ENCODE data around the gene DBH.

The DBH gene

DNA sequence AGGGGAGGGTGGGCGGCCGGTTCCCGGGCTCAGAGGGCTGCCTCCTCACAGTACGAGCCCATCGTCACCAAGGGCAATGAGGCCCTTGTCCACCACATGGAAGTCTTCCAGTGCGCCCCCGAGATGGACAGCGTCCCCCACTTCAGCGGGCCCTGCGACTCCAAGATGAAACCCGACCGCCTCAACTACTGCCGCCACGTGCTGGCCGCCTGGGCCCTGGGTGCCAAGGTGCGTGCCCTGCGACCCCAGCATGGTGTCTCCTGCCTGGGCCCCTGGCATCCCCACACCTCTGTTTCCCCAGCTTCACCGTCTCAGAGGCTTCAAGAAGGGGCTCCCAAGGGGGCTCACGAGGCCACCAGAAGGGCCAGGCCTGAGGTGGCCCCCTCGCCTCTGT lies 7.2 kb downstream of the DBH start:
- DNase-seq (ENCODE audit: low read depth in 2 of 2): no peak

GRCh38 chr9:133643978-133644760 lies 8.0 kb downstream of the DBH start:
- no peak for DNase-seq (ENCODE audit: low read depth in 2 of 2)

DNA sequence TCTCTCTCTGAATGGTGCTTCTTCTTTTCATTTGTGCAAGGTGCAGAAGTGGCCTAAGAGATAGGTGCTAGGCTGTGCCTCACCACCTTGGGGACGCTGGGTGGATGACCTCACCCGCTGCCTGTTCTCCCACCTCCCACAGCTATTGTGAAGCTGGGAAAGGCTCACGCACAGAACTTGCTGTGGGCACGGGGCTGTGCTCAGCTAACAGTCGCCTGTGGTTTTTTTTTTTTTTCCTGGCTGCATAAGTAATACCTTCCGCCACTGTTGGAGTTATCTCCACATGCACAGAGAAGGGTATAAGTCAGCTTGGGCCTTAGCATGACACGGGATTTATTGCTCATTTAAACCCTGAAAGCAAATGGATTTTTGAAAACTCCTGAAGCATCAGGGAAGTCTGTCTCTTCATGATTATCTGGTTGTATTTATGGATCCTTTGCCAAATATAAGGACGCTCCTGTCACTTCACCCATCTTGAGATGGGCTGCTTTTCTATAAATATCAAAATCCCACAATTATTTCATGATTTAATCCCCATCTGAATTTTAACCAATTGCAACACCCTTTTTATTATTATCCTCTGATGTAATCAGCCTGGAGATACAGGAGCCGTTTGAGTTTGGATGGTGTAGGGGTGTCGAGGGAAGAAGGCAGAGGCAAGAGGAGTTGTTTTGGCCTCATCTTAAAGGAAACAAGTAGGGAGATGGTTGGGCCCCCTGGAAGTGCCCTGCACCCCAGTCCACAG lies 9.0 kb downstream of the DBH start:
- no peak for DNase-seq (ENCODE audit: low read depth in 2 of 2)

DNA sequence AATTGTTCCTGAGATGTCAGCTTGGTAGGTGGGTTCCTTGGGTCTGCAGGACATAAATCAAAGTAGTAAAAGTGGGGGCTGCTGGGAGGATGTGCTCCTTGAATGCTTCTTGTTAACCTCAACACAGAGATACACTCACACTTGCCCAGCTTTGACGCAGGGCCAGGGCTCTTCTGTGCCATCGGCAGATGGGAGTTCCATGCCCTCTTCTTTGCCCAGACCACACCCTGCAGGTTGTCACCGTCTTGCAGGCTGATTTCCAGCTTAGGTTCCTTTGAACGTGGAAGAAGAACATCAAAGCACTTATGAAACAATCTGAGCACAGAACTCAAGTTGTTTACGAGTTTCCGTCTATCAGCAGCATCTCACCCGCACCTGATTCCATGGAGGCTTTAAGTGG lies 11.0 kb downstream of the DBH start:
- DNase-seq (ENCODE audit: low read depth in 2 of 2): no peak

GRCh38 chr9:133647765-133648469 lies 11.8 kb downstream of the DBH start:
- no peak for DNase-seq (ENCODE audit: low read depth in 2 of 2)

- DNase-seq (ENCODE audit: low read depth in 2 of 2): no peak
These were observed 13.0 kb downstream of the DBH start for GRCh38 chr9:133649194-133649593.

DNA sequence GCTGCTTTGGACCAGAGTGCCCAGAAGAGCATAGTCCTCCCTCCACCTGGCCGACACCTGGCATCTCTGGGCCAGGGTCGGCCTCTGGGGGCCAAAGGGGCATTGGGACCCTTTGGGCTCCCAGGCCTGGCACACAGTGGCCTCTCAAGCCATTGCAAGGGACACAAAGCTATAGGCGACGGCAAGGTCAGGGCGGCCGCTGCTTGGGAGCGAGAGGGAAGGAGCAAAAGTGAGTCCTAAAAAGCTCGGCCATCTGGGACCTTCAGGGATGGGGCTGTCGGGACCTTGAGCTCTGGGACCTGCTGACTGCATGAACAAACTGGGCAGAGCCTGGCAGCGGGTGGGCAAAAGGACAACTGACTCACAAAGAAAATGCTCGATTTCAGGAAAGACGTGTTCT lies 13.9 kb downstream of the DBH start:
- no peak for DNase-seq (ENCODE audit: low read depth in 2 of 2)

- no peak for DNase-seq (ENCODE audit: low read depth in 2 of 2)
These were observed 17.5 kb downstream of the DBH start for GRCh38 chr9:133653638-133654037.

- DNase-seq (ENCODE audit: low read depth in 2 of 2): no peak
These were observed 18.8 kb downstream of the DBH start for GRCh38 chr9:133654736-133655657.

DNA sequence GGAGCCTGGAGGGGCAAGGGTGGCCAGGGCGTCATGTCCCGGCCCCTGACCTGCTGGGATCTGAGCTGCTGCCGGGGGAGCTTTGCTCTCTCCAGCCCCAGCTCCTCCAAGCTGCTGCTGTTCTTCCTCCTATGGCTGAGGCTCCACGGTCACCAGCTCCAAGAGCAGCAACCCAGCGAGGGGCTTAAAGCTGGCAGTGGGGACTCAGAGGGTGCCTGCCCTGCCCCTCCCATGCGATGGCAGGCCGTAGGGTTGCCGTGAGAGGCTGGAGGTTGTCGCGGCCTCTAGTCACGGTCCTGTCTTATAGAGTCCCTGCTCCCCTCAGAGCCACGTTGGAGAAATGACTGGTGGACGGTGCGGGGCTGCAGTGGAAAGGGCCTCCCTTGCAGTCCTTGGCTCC lies 19.5 kb downstream of the DBH start:
- DNase-seq (ENCODE audit: low read depth in 2 of 2): no peak

DNA sequence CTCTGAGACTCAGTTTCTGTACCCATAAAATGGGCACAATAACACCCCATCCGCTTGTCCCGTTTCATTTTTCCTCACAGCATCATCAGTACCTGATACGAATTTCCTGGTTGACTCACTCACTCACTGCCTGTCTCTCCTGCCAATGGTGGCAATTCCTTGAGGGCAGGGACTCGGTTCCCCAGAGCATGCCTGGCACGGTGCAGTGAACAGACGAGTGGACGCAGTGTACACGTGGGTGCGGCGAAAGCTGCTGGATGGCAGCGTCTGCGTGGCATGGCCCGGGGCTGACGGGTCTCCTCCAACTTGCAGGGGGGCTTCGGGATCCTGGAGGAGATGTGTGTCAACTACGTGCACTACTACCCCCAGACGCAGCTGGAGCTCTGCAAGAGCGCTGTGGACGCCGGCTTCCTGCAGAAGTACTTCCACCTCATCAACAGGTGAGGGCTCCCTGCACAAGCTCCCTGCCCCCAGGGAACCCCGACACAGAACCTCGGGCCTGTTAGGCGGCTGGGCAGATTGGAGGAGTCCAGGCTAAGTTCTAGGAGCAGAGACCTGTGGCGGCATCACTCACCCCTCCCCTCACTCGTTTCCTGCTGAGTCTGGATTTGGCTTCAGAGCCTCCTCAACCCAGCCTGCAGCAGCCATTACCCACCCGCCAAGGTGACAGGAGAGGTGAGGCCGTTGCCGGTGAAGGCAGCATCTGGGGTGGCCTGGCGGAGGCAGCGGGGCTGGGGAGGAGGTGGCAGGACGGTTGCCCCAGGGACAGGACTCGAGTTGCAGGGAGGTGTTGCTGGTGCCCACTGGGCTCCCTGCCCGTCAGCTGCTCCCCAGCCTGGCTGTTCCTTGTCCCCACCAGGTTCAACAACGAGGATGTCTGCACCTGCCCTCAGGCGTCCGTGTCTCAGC lies 20.3 kb downstream of the DBH start:
- DNase-seq (ENCODE audit: low read depth in 2 of 2): peak in 1 of 2 donors; percentile 19

DNA sequence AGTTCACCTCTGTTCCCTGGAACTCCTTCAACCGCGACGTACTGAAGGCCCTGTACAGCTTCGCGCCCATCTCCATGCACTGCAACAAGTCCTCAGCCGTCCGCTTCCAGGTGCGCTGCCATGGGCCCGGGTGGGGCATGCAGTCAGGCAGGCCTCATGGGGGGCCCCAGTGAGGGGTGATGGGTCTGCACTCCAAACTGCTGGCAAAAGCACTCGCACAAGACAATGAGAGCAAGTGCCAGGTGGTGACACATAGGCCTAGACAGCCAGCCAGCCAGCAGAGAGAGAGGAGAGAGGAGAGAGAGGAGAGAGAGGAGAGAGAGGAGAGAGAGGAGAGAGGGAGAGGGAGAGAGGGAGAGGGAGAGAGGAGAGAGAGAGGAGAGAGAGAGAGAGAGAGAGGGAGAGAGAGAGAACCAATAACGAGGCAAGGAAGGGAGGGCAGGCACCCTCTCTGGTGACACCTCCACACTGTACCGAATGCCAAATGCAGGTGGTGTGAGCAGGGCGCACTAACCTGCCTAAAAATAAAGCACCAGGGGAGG lies 21.0 kb downstream of the DBH start:
- no peak for DNase-seq (ENCODE audit: low read depth in 2 of 2)

- DNase-seq (ENCODE audit: low read depth in 2 of 2): peak in 1 of 2 donors; percentile 11
These were observed 22.6 kb downstream of the DBH start for GRCh38 chr9:133658442-133659431.

DNA sequence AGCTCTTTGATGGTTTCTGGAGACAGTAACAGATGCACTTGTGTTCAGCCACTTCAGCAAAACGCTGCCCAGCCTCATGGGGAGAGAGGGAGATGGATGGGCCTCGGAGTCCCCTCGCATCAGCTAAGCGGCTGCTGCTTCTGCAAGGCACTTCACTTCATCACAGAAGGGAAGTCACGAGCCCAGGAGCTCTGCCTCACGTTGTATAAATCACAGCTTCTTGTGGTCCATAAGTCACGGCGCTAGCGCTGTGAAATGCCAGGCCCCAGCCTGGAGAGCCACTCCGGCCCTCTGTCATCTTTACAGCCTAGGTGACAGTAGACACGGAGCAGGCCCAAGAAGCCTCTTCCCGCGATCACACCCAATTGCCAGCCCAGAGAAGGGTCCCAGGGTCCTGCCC lies 23.4 kb downstream of the DBH start:
- no peak for DNase-seq (ENCODE audit: low read depth in 2 of 2)

- DNase-seq (ENCODE audit: low read depth in 2 of 2): no peak
These were observed 25.8 kb downstream of the DBH start for GRCh38 chr9:133661846-133662540.

- no peak for DNase-seq (ENCODE audit: low read depth in 2 of 2)
These were observed 28.2 kb downstream of the DBH start for GRCh38 chr9:133664173-133665050.

DNA sequence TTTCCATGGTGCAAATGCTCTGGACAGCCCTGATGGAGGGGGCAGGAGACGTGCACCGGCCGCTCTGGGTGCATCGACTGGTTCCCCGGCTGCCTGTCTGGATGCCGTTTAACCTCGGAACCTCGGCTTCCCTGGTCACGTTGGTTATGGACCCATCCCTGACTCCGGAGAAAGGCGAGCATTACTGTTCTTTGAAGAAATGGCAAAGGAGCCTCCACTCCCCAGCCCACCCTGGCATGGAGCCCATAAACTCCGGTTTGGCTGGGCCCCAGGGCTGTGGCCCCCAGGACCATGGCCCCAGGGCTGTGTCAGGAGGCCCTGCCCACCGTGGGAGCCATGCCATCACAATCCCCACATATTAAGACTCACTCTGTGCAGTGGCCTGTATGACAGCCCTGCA lies 28.9 kb downstream of the DBH start:
- DNase-seq (ENCODE audit: low read depth in 2 of 2): no peak

Data from stimulated activated CD4-positive, alpha-beta T cell treated with anti-CD3 and anti-CD28 coated beads, Interleukin-4, amount 100 ng/mL, for 48 hours (primary cell).